ENCODE results near the gene CAPZA2.

CAPZA2 gene

DNA sequence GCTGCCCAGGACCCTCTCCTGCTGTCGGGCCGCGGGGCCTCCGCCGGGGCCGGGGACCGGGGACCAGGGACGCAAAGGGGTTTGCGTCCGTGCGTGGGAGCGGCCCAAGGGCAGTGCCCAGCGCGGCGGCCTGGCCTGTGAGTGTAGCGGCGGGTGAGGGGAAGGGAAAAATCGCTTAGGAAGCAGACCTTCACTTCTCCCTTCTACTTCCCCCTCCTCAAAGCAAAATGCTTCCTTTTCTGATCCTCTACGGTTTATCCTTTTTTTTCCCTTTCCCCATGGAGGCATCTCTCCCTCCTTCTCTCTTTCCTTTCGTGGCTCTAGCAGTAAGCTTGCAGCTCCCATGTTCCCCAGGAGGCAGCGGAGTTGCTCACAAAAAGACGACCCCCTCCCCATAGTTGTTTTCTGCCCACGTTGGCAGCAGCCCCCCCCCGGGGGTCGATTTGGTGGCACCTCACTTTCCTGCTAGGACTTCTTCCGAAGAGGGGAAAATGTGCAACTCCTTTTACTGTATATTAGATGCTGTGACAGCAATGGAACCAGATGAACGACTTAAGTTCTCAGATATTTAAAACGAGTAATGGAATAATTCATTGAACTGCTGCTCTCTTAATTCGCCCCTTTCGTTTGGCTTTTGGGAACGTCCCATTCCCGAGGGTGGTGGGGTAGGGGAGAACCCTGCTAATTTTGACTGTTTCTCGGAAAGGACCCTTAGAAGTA is 724 bp downstream of the CAPZA2 start:
- peak; percentile 49 for DNase-seq

DNA sequence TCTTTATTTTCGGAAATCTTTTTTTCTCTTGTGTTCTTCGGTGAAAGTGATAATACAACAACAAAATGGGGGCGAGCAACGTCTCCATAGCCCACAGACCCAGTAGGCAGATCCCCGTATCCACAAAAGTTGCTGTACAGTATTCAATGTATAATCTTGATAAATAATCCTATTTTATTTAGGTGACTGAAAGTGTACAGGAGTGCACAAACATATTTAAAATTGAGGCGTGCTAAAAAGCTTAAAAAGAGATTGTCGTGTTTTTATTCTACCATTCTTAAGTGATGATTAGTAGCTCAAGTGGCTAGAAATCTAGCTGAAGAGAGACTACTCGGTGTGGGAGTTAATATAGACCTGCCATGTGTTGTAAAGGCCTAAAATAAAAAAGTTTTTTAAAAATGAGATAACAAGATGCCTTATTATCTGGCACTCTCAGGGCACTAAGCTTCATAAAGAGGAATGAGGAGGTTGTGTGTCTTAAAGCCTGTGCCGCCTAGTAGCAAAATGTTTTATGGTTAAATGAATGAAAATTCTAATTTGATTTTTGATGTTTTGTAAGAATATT is 1.6 kb downstream of the CAPZA2 start:
- DNase-seq: no peak

DNA sequence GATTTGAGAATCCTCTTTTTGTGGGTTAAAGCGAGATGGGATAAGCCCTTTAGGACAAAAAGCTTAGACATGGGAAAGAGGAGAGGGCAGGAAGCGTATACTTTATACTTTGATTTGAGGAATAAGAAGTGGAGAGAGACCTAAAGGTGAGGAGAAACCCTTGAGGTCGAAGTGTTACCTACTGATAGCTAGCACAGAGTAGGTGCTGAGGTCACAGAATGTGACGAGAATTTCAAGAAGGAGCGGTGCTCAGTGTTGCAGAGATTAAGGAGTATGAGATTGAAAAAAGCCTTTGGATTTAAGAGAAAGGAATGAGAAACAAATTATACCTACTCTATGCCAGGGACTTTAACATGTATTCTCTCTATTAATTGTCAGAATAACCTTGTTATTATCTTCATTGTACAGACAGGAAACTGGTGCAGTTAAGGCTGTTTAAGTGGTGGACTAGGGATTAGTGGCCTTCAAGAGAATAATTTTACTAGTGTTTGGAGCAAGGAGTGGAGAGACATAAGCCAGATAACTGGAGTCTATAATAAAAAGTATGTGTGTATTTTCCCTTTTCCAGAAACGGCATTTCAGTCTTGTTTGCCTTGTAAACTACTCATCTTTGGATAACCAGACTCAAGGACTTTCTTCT is 8.8 kb downstream of the CAPZA2 start:
- no peak for DNase-seq

DNA sequence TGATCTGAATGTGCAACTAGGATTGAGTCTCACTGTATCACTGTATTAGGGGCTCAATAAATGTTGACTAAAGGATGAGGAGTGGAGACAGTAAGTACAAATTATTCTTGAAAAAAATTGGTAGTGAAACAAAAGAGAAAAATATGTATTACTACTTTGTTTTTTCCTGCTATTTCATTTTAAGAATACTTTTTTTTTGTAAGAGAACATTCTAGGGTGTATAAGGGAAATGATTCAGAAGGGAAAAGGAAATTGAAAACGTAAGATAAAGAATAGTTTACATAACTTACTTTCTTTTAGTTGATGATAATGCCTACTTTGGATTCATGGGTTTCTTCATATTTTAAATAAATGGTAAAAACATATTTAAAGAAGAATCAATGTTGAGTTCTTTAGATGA is 9.6 kb downstream of the CAPZA2 start:
- DNase-seq: no peak

DNA sequence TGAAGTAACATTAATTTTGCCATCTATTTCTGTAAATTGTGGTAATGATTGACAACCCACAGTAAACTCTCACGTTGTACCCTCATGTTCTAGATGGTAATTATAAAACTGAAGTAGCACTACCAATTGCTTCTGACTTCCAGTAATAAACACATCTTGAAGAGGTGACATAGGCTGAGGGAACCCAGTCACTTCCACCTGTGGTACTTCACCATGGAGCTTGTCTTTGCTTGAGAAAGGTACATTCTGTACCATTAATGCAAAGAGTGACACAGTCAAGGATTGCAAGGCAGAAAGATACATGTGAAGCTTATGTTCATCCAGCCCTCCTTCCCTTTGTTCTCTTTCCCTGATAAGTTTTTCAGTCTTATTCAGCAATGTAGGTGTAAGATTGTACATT is 11.2 kb downstream of the CAPZA2 start:
- DNase-seq: no peak

DNA sequence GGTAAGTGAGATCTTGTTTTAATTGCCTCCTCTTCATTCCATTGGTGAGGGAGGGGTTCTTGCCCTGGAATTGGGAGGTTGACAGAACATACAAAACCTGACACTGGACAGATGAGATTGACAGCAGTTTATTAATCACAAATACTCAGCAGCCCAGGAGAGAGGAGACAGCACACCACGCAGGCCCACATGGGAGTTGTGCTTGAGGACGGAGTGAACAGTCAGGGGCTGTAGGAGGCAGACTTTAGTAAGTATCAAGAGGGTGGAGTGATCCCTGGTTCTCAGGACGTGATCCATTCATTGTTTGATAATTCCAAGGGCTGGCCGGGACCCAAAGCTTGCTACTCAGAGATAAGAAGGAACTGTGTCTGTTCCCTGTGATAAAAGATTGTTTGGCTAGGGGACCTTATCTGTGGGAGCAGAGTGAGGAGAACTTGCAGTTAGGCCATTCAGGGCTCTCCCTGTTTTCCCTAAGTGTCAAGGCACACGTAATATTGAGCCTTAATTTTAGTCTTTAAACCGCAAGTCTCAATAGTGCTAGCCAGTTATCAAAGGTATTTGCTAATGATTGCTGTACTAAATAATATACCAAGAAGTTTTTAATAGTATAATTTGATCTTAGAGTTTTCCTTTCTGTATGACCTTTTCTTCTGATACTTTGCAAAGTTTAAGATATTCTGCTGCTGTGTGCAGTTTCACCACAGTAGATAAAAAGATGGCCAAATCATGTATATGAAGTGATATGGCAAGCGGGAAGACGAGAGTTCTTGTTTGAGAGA is 14.5 kb downstream of the CAPZA2 start:
- DNase-seq: no peak

DNA sequence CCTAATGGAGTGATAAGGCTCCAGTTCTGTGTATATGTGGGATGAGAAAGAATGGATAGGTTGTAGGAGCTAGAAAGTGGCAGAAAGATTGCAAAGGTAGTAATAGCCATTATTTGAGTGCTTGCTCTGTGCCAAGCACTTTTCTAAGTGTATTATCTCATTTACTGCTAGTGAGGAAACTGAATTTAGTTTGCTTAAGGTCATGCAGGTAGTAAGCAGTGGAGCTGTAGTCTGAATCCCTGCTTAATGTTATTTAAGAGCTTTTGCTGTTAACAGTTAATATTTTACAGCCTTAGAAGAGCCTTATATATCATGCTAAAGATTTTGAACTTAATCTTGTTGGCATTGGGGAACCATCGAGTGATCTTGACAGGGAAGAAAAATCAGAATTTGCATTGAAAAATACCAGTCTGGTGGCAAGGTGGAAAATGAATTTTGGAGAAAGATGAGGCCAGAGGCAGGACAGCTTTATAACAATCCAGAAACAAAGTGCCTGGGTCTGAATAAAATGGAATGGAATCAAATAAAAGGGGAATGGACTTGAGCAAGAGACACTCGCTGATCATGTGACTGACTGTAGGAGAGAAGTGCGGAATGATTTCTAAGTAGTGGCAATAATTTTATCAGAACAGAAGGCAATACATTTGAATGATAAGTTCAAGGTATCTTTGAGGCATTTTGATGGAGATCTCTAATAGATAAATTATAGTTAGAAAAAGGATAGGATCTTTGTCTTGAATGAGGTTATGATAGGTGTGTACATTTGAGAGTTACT is 15.2 kb downstream of the CAPZA2 start:
- no peak for DNase-seq

DNA sequence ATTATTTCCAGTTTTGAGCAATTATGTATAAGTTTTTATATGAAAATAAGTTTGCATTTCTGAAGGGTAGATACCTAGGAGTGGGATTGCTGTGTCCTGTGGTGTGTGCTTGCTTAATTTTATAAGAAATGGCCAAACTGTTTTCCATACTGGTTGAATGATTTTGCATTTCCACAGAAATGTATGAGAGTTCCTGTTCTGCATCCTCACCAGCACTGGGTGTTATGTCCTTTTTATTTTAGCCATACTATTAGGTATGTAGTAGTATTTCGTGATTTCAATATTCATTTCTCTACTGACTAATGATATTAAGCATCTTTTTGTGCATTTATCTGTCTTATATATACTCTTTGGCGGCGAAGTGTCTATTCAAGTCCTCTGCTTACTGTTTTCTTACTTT is 22.3 kb downstream of the CAPZA2 start:
- no peak for DNase-seq

DNA sequence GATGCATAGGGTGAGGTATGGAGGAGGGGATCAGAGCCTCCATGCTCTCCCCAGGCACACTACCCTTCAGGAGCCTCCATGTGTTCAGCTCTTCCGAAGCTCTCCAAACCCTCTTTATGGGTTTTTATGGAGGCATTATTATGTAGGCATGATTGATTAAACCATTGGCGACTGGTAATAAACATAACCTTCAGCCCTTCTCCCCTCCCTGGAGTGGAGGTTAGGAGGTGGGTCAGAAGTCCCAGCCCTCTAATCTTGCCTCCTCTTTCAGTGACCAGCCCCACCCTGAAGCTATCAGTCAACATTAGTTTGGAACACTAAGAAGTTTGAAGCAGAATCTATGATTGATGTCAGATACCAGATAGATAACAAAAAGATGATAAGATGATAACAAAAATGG is 23.3 kb downstream of the CAPZA2 start:
- no peak for DNase-seq

DNA sequence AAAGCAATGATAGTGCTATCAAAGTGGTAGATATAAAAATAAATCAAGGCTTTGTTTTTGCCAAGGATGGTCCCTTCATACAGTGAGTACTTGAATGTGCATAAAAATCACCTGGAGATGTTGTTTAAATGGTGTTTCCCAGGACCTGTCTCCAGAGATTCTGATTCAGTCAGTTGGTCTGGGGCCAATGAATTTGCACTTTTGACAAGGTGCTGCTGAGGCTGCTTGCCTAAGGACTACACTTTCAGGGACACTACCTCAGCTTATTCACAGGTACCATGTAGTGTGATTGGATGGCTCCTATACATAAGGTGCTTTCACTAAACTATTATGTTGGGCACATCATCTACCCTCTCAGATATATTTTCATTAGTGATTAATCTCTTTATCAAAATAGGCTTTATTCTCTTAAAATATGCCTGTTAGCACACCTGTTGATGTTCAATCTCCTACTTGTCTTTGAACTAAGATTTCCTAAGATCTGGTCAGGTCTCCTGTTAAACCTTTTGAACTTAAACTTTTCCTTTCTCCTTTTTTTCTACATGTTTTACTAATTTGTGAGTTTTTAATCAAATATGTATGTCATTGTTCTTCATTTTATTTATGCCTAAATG is 24.3 kb downstream of the CAPZA2 start:
- DNase-seq: no peak

DNA sequence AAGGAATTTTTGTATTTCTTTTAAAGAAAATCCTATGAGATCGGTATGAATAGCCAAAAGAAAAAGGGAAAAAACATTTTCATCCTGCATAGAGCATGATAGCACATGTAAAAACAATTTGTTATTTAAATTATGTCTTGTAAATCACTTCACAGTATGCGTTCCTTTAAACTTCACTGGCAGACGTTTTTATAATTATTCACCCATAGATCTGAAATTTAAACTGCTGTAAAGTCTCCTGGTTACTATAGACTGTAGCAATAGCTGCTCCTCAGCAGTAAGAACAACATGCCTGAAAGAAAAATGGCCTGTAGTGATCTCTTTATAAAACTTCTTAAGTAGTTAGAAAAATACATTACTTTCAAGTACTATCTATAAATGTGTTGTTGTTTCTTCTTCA is 26.5 kb downstream of the CAPZA2 start:
- no peak for DNase-seq

DNA sequence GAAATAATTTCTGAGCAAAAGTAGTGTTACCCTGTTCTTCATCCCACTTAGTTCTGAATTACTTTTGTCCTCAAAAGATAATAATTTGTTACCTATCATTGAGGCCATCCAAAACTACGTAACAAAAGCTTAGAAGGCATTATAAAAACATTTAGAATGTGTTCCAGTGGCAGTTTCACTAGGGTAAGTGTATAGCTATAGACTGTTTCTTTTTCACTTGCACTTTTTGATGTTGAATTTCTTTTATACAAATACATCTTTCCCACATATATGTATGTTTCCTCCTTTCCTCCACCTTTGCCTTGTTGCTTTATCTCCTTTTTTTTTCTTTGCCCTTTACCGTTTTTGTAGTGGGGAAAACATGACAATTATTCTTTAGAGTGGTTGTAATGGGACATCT is 33.5 kb downstream of the CAPZA2 start:
- DNase-seq: no peak

DNA sequence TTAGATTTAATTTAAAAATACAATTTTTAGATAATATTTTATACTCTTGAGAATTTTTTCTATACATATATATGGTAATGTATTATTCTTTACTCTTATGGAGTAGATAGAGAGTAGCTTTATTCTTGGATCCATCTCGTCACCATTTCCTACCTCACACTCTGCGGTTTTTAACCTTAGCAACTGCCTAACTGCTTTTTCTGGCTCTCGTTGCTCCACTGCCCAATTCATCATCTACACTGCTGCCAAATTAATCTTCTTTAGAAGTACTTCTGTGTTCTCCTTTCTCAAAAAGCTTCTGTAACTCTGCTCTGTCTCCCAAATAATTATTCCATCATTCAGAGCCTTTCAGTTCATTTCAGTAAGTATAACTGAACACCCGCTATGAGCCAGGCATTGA is 35.3 kb downstream of the CAPZA2 start:
- no peak for DNase-seq

DNA sequence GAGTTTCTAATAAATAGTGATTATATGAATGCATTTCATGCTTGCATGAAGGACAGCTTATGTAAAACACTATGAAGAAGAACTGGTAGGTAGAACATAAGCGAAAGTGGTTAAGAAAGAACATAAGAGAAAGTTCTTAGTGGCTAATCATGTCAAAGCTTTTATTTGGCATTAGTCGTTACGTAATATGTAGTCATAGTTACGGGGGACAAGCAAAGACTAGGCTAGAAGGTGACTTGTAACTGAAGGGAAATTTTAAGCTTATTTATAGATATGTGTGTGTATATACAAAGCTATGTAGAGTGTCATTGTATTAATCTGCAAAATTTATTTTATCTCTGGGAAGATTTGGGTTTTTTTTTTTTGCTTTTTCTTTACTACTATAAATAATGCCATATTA is 36.9 kb downstream of the CAPZA2 start:
- DNase-seq: no peak

DNA sequence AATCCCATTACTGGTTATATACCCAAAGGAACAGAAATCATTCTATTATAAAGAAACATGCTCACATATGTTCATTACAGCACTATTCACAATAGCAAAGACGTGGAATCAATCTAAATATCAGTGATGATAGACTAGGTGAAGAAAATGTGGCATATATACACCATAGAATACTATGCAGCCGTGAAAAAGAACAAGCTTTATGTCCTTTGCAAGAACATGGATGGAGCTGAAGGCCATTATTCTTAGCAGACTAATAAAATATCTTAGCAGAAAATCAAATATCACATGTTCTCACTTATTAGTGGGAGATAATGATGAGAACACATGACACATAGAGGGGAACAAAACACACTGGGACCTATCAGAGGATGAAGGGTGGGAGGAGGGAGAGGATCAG is 38.8 kb downstream of the CAPZA2 start:
- no peak for DNase-seq

DNA sequence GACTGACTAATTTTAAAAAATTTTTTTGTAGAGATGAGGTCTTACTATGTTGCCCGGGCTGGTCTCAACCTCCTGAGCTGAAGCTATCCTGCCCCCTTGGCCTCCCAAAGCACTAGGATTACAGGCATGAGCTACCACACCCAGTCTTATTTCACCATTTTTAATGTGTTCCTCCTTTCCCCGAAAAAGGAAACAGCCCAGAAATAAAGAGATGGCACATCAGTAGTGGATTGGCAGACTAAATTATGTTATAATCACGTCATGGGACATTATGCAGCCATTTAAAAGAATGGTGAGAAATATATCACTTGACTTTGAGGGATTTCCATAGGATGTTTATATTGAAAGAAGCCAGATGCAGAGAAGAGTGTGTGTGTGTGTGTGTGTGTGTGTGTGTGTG is 40.5 kb downstream of the CAPZA2 start:
- DNase-seq: no peak

DNA sequence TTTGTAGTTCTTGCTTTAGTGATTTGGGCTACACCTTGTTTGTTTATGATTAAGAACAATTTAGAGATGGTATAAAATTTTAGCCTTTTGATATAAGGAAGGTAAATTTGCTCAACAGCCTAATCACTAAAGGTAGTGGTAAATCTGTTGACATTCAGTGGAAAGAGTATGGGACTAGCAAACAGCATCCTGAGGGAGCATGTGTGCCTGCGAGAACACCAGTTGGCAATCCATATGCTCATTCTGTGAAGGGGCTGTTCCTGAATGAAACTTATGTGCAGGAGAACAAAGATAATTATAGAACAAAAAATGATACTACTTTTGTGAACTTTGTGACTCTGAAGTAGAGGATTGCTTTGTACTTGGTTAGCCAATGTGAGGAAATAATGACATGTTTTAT is 44.0 kb downstream of the CAPZA2 start:
- DNase-seq: no peak

DNA sequence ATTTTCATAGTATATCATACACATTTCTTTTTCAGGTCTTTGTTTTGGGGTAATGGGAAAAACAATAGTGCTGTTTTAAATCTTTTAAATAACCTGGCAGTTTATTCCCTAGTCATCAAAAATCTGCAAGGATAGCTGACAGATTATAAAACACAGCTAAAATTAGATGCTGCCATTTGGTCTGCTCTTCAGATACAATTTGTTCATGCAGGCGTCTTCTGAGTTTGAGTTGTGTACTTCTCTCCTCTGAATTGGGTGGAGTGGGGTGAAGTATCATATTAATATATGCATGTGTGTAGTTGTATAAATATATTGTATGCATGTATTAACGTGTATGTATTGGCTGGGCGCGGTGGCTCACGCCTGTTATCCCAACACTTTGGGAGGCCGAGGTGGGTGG is 48.0 kb downstream of the CAPZA2 start:
- DNase-seq: no peak

DNA sequence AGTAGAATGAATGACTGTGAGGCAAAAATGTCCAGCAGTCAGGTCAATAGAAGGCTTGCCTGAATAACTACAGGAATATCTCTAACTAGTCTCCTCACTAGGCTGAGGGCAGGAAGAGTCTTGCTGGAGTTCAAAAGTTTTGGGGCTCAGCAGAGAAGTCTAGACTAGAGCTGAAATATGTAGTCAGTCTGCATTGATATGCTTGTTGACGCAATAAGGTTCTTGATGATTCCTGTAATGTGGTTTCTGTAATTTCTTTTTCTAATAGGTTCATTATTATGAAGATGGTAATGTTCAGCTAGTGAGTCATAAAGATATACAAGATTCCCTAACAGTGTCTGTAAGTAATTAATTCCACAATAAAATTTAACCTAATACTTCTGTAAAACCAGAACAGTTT is 49.4 kb downstream of the CAPZA2 start:
- DNase-seq: no peak

DNA sequence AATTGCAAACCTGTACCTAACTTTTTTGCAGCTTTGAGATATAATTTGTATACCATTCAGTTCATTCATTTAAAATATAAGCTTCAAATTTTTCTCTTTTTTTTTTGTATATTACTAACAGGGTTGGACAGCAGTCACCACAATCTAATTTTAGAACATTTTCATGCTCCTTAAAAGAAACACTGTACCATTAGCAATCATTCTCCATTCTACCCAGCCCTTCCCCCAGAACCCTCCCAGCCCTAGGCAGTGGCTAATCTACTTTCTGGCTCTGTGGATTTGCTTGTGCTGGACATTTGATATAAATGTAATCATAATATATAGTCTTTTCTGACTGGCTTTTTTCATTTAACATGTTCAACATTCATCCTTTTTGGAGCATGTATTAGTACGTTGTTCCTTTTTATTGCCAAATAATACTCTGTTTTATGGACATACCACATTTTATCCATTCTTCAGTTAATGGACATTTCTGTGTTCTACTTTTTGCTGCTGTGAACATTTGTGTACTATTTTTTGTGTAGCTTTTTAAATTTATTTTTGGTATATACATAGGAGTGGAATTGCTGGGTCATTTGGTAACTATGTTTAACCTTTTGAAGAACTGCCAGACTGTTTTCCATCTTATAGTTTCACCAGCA is 50.0 kb downstream of the CAPZA2 start:
- no peak for DNase-seq

DNA sequence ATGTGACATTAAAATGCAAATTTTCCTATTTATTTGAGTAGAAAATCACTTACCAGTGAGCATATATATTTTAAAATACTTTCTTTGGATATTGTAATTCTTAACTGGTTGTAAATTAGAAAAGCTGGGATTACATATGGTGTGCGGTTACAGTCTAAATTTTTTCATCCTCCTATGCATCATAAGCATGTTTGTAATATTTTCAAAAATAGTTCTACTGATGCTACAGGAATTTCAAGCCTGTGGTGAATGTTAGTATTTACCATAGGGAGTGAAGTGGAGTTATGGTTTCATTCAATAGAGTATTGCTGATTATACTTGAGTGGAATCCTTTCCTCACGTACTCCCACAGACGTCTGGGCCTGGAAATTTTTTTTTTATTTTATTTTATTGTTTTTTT is 56.3 kb downstream of the CAPZA2 start:
- DNase-seq: no peak

DNA sequence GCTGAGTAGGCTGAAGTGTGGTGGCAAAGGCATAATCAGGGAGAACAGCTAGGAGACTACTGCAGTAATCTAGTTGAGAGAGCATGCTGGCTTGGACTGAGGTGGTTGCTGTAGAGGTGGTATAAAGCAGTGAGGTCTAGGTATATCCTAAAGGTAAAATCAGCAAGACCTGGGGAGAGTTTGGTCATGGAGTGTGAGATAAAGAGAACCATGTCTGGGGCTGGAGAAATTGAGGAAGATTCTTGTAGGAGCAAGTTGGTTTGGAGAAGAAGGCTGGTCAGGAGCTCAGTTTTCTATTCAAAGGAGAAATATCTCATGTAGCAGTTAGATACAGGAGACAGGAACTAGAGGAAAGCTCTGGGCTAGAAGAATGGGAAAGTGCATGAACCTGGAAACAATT is 58.0 kb downstream of the CAPZA2 start:
- DNase-seq: no peak

Measured in NCI-H1105 treated with DMSO at 0.1 percent for 48 hours (cell line).